Testis (tissue), 2 donors: ENCODE data around the gene ANO1.

Source experiments
- CTCF ChIP-seq, 3 experiments: fragments of 450-650 bp in 2 of 3; fragments of 200-600 bp in 1 of 3; sonication (generic) in 1 of 3; IDR thresholded peaks; one replicate each; pipeline ENCODE4 v1.5.1; 2016 to 2019; ENCODE audit warnings: antibody characterized with exemption in 3 of 3, mild to moderate bottlenecking in 2 of 3, moderate library complexity in 1 of 3
- POLR2A ChIP-seq: fragments of 450-650 bp; IDR thresholded peaks from one replicate; pipeline ENCODE4 v1.6.1; 2017; ENCODE audit warnings: antibody characterized with exemption, mild to moderate bottlenecking, moderate library complexity

DNA sequence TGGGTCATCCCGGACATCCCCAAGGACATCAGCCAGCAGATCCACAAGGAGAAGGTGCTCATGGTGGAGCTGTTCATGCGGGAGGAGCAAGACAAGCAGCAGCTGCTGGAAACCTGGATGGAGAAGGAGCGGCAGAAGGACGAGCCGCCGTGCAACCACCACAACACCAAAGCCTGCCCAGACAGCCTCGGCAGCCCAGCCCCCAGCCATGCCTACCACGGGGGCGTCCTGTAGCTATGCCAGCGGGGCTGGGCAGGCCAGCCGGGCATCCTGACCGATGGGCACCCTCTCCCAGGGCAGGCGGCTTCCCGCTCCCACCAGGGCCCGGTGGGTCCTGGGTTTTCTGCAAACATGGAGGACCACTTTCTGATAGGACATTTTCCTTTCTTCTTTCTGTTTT lies 109.7 kb downstream of the ANO1 start:
- TF ChIP-seq CTCF (IDR thresholded peaks at IDR 0.05) (no peak), POLR2A (no peak)
